Hindlimb muscle (tissue), 1 donor: Measurements from ENCODE around the gene NGFR. TPM values are rescaled to one million over a fixed set of nuclear protein-coding genes. Genes with fewer than 3 reads are reported as not detected.
A peak's percentile ranks its signal among the peaks of the same experiment; 100 is the strongest.

Experiments used
- DNase-seq: peaks from one replicate; pipeline ENCODE4 v3.0.0-alpha.2; 2013
- polyA plus RNA-seq: library from polyadenylated mRNA; unstranded; fragments of 120-200 nt; gene quantifications from one replicate; pipeline ENCODE4 v1.2.1, GENCODE V29; 2013; ENCODE audit not compliant: insufficient read length

The NGFR gene, protein sequence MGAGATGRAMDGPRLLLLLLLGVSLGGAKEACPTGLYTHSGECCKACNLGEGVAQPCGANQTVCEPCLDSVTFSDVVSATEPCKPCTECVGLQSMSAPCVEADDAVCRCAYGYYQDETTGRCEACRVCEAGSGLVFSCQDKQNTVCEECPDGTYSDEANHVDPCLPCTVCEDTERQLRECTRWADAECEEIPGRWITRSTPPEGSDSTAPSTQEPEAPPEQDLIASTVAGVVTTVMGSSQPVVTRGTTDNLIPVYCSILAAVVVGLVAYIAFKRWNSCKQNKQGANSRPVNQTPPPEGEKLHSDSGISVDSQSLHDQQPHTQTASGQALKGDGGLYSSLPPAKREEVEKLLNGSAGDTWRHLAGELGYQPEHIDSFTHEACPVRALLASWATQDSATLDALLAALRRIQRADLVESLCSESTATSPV
- 50.8 TPM for polyA plus RNA-seq

DNA sequence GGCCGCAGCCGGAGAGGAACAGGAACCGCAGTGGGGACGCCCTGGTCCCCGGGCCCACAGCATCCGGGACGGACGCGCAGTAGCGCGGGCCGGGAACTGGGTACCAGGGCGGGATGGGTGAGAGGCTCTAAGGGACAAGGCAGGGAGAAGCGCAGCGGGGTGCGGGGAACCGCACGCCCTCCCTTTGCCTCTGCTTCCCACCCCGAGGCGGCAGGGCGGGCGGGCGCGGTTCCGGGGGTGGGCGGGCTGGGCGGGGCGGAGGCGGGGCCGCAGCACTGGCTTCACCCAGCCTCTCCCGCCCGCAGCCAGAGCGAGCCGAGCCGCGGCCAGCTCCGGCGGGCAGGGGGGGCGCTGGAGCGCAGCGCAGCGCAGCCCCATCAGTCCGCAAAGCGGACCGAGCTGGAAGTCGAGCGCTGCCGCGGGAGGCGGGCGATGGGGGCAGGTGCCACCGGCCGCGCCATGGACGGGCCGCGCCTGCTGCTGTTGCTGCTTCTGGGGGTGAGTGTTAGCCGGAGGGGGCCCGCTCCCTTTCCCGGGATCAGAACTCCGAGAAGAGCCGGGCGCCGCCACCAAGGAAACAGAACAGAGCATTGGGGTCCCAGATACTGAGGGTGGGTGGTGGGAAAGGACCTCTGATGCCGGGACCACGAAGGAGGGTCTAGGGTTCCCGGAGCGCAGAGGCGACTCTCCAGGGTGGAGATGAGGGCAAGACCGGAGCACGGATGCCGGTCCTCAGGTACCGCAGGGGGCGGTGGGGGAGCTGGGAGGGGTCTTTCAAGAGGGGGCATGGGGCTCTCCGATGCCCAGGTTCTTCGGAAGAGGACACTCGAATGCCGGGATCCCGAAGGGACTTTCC, at the start of gene NGFR:
NGFR (plus strand) TSS at position 308 of the 856 bp plus-strand sequence; CDS start at position 433, 125 bp downstream.
- peak; percentile 85 for DNase-seq

DNA sequence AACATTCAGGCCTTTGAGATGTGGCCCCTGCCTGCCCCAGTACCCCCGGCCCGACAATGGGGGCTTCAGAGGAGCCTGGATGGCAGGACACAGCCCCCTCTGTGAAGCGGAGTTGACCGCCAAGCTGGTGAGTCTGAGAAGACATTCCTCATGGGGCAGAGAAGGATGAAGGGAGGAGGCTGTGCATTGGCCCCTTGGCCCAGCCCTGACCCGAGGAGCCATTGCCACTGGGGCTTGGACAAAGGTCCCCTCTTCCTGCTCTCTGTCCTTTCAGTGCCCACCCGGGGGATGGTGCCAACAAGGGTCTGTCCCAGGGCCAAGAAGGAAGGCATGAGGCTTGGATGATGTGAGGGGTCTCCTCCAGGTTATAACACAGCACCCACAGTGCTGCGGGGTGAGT, 49.5 kb upstream of the NGFR start:
- DNase-seq = no peak

DNA sequence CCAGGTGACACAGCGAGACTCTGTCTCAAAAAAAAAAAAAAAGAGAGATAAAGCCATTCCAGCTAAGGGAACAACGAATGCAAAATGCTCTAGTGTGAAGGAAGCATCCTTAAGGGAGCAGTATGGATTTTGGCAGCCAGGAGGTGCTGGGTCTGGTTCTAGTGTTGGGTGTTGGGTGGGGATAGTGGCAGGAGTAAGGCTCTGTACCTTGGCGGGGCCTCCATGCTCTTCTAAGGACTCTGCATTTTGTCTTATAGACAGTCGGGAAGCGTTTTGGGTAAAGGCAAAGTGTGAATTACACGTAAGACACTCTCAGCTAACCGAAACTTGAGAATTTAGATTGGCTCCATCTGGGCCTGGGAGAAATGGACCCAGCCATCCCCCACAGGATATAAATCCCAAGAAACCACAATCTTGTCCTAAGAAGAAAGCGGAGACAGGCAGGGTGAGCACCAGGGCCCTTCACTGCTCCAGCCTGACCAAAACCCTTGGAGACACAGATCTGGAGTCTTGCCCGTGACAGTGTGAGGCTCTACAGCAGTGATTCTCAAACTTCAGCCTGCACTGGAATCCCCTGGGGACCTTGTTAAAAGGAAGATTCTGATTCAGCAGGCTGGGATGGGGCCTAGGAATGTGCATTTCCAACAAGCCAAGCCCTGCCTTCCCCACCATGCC, 47.3 kb upstream of the NGFR start:
- DNase-seq = no peak

DNA sequence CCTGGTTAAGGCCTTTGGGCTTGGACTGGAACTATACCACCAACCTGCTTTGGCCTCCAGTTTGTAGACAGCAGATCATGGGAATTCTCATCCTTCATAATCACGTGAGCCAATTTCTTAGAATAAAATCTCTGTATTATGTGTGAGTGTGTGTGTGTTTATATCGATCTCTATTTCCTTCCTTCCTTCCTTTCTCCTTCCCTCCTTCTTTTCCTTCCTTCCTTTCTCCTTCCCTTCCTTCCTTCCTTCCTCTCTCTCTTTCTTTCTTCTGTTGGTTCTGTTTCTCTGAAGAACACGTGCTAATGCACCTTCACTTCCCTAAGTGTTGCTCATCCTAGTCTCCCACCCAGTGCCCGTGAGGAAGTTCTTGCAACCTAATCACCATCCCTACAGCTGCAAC, 44.9 kb upstream of the NGFR start:
- no peak for DNase-seq

DNA sequence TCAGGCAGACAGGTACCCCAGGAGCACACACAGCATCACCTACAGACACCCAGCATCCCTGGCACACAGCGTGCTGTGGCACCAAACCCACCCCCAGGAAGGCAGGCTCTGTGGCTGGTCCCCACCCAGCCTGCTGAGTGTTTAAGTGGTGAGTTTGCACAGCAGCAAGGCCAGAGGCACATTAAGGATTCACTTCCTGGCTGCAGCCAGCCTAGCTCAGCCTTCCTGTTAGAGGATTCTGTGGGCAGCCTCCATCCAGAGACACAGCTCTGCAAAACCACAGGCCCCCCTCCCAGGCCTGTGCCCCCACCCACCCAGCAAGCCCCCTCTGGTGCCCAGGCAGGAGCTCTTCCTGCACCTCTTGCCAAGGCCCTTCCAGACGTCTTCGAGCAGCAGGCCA, 44.4 kb upstream of the NGFR start:
- no peak for DNase-seq

DNA sequence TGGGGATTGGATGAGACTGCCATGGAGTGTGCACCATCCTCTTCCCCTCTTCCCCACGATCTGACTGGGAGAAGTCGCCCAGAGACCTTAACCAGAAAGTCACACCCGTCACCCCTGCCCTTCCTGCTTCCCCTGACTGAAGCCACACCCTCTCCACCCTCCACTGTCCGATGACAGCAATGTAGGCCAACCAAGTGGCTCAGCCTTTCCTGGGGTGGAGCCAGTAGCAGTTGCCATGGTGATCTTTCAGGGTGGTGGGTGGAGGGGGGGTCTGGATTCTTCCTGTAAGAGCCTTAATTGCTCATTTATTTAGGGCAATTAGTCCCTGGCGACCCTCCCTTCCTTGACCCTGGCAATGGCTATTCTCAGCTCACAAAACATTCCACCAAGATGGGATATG, 42.9 kb upstream of the NGFR start:
- no peak for DNase-seq

DNA sequence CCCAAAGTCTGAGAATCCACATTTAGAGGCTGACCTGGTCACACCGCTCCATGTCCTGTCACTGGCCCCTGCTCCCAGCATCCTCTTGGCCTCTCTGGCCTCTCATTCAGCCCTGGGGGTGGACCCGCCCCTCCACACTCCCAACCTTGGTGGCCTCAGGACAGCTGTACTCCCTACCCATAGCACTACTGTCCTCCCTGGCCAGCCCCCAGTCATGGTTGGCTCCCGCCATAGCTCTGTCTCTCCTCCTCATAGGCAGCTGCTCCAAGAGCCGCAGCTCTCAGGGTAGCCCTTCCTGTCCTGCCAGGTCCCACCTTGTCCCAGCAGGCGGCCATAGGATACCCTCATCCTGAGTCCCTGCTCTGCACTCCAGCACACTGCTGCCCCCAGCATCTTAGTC, 42.4 kb upstream of the NGFR start:
- no peak for DNase-seq

DNA sequence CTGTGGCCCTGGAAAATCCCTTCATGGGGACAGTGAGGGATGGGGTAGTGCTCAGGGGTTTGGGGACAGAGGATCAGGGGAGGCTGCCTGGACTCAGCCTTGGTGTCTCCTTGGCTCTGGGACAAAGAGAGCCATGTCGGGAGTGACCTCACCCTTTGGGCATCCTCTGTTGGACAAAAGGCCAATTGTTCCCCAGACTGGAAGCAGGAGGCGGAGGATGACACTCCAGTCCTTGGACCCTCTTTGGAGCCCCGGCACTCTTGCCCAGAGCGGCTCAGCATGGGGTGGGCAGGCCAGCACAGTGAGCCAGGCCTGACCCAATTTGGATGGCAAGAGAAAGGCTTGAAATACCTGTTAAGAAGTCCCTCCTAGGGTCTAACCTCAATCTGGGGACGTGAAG, 41.0 kb upstream of the NGFR start:
- DNase-seq = no peak

DNA sequence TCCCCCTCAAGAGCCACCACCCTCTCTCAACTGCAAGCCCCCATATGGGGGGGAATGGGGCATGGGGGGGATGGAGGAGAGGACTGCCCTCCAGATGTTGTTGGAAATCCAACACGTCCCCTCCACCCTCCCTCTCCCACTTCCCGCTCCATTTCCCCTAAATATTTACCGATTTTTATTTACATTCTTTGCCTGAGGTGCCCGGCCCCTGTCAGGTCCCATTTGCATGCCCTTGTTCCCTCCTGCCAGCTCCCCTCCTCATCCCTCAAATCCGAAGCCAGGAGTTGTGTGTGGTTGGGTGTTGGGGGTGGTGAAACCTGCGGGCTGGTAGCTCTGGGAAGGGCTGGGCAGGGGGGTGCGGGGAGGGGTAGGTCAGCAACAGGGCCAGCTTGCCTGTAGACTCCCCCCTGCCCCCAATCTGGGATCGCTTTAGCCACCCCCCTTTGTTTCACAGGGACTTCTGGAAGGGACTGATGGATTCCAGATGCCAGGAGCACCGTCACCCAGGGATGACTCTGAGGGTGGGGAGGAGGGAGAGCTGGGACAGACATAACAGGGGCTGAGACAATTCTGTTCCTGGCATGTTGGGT, 39.7 kb upstream of the NGFR start:
- no peak for DNase-seq

DNA sequence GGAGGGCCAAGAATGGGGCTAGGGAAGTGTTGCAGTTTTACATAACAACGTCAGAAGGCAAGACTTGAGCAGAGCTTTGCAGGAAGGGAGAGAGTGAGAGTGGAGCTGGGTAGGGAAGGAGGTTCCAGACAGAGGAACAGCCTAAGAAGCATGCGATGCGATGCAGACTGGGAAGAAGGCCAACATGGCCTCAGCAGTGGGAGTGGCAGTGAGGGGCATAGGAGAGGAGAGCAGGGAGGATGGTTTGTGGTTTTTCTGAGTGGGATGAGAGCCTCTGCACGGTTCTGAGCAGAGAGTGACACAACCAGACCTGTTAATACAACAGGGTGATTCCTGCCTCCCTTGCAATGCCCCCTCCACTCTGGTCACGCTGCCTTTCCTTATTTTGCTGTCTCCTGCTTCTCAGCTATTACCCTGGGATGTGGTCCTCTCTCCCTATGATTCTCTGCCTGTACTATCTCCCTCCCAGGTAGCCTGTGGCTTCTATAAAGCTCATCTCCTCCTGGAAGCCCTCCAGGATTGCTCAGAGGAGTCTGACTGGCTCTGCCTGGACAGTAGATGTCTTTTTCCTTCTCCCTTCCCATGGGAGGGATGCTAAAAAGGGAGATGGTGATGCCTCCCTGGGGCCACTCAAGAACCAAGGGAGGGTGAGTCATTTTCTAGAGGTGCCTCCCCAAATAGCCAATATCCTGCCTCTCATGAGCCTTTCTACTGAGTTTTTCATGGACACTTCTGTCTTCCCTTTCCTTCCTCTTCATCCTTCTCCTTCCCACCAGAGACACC, 38.7 kb upstream of the NGFR start:
- no peak for DNase-seq

DNA sequence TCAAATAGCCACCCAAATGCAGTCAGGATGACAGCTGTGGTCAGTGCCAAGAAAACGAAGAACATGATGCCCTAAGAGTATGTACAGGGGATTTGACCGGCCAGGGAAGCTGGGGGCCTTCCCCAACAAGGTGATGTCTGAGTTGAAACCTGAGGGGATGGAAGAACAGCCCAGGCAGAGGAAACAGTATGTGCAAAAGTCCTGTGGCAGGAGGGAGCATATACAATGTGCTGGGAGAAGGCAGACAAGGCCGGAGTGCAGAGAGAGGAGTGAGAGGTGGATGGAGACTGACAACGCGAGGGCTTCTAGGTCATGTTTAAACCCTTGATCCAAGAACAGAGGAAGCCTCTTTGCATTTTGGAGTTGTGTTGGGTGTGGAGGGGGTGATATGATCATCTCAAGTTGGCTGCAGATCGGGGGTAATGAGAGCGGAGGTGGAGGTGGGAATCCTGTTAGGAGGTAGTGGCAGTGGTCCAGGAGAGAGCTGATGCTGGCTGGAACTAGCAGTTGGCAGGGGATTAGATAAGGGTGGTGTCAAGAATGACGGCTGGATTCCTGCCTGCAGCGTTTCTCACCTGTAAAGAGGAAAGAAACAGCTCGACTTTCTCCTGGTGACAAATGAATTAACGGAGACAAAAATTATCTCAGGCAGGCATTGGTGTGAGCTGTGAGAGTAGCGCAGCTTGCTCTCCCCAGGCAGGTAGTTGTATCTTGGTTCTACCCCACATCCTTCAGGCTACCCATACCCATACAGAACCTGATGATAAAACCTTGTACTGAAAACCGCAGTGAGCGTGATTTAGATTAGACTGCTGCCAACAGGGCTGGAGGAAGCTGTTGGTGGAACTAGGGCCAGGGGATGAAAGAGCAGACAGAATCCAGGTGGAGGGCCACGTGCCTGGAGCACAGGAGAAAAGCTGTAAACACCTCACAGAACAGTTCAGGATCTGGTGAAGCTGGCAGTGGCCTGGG, 37.2 kb upstream of the NGFR start:
- no peak for DNase-seq

DNA sequence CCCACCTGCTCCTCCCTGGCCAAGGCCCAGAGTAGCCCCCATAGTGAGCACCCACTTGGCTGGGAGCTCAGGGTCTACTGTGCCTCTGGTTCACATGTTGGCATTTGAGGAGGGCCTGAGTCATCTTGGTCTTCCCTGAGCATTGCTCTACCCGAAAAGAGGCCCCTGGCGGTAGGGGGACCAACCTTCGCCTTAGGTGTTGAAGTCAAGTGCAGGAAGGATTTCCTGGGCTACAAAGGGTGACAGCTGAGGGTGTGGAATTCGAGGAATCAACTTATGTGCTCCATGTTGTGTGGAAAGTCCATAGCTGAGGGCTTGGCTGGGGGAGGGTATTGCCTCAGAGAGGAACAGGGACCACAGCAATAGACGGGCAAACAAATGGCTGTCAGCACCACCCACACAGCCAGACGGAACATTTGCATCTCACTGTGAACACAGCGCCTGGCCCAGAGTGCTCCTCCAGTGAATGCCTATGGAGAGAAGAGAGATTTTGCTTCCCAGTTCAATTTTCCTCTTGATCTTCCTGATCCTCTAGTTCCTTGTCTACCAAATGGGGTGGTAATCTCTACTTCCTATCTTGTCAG, 35.6 kb upstream of the NGFR start:
- DNase-seq = no peak

DNA sequence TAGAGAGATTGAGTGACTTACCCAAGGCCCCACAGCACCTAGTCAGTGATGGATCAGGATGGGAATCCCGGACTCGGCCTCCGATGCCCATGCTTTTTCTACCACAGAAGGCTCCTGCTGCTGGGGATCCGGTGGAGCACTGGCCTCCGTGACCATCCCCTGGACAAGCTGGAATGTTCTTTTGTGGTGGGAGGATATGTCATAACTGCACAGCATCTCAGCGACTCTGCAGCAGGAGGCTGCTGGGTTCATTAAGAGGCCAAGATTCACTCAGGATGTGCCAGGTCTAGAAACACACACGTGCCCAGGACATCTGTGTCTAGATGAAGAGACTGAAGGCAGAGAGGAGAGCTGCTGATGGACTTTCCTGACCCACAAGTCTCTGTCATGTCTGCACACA, 34.7 kb upstream of the NGFR start:
- no peak for DNase-seq

DNA sequence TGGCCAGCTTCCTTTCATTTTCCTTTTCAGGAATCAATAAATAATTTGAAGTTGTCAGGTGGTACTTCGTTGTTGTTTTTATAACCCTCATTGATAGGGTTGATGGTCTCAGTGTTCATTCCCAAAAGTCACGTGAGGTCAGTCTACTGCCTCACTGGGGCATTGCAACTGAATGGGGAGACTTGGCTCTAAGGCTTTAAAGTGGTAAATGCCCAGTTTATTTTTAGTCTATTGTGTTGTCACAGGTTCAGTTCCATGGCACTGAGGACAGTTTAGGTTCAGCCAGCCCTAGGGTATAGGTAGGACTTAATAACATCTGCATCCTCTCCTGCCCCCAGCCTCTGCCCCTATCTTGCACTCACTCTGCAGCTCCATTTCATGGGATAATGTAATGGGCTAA, 33.5 kb upstream of the NGFR start:
- no peak for DNase-seq

DNA sequence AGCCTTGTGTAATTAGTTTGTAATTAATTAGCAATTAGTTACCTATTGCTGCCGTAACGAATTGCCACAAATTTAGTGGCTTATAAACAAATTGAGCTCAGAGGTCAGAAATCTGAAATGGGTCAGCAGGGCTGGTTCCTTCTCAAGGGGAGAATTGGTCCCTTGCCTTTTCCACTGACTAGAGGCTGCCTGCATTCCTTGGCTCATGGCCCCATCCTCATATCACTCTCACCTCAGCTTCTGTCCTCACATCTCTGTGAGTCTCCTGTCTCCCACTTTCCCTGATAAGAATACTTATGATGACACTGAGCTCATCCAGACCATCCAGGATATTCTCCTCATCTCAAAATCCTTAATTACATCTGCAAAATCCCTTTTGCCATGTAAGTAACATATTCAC, 31.0 kb upstream of the NGFR start:
- no peak for DNase-seq

DNA sequence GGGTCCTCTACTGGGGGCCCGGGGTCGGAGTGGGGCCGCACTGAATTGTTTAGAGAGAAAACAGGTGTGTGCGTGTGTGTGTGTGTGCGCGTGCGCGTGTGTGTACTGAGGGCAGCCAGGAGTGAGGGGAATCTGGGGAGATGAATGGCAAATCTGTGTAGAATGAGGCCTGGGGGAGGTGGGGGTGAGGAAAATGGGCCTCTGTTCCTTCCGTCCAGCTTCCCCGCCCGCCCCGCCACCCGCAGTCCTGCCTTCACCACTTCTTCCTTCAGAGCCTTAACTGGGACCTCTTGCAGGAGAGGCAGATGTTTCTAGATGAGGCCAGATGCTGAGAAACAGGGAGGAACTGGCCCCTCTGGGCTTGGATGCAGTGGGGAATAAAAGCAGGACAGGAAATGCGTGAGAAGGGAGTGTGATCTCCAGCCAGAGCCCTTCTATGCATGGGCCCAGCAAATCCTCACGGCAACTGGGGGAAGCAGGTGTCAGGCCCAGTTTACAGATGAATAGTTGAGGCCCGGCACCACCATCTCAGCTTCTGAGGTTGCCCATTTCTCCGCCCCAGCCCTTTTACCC, 29.7 kb upstream of the NGFR start:
- DNase-seq = peak; percentile 46

DNA sequence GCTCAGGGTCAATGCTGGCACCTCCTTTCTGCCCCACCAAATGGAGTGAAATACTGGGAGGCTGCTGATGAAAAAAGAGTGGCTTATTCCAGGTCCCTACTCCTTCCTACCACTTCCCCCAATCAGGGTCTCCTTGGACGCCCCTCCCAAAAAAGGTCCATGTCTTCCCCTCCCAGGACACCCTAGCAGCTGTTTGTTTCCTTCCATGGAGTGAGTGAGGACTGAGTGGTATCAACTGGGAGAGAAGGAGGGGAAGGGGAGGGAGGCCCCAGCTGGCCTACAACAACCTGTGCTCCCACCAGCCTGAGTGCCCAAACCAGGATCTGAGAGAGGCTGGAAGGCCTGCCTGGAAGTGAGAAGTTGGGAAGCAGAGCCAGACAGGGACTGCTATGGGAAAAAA, 28.7 kb upstream of the NGFR start:
- DNase-seq = no peak

DNA sequence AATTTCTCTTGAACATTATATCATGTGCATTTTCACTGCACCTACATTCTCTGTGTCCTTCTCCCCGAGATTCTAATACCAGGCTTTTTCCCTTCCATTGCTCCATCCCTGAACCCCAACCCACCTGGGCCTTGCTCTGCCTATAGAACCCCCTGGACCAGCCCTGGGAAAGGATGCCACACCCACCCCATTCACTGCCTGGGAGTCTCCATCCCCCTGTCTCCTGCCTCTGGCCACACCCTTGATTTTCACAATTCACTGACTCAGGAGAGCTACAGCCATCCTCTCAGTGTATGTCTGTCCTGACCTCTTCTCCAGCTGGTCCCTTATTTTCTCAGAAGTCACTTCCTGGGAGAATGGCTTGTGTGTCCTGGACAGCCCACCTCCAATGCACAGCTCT, 27.9 kb upstream of the NGFR start:
- no peak for DNase-seq

DNA sequence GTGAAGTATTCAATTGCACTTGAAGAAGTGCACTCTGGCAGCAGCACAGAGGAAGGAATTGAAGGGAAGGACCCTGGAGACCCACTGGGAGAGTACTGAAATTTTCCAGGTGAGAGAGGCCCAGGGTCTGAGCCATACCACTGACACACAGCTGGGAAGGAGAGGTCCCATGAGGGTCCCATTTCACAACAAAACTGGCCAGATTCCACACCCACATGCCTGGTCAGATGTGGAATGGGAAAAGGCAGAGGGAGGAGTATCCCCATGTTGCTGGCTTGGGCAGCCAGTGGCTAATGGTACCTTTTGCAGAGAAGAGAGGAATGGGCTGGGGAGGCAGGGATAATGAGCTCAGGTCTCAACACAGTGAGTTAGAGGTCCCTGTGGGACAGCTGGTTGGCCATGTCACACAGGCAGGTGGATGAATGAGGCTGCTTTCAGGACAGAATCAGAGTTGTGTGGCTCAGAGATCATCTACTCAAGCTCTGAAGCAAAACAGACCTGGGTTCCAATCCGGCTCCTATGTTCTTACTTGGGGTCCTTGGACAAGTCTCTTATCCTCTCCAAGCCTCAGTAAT, 26.2 kb upstream of the NGFR start:
- DNase-seq = no peak
